Hippocampal formation (tissue), 2 donors: Measurements from ENCODE around the gene KRT33B.
"Not testable (repeated sequence)": the region's sequence is repeated elsewhere in the genome, so short reads cannot be mapped to it uniquely, and the experiment has no call there.

ENCODE experiments used
- DNase-seq, 2 donors: peaks; one replicate each; lab custom pipeline; 2025; lab: John Stamatoyannopoulos, UW

The KRT33B gene

GRCh38 chr17:41347869-41348760, 21.5 kb downstream of the KRT33B start:
- DNase-seq, result no peak

GRCh38 chr17:41346421-41346820, 23.2 kb downstream of the KRT33B start:
- DNase-seq, result not testable (repeated sequence)

- DNase-seq, result no peak
Measured at GRCh38 chr17:41345992-41346391, 23.6 kb downstream of the KRT33B start.

GRCh38 chr17:41343029-41343428, 26.6 kb downstream of the KRT33B start:
- no peak for DNase-seq

GRCh38 chr17:41340934-41341861, 28.4 kb downstream of the KRT33B start:
- DNase-seq, result no peak

- DNase-seq, result no peak
Measured at GRCh38 chr17:41340494-41340893, 29.1 kb downstream of the KRT33B start.

- no peak for DNase-seq
Measured at GRCh38 chr17:41339571-41340172, 29.9 kb downstream of the KRT33B start.

GRCh38 chr17:41338961-41339485, 30.6 kb downstream of the KRT33B start:
- DNase-seq, result no peak

GRCh38 chr17:41335747-41336146, 33.9 kb downstream of the KRT33B start:
- DNase-seq, result no peak

GRCh38 chr17:41334385-41335305, 35.0 kb downstream of the KRT33B start:
- DNase-seq, result no peak

- no peak for DNase-seq
Measured at GRCh38 chr17:41333836-41334235, 35.8 kb downstream of the KRT33B start.

GRCh38 chr17:41333098-41333497, 36.5 kb downstream of the KRT33B start:
- no peak for DNase-seq

- DNase-seq, result no peak
Measured at GRCh38 chr17:41332239-41332638, 37.4 kb downstream of the KRT33B start.

- DNase-seq, result no peak
Measured at GRCh38 chr17:41331606-41332005, 38.0 kb downstream of the KRT33B start.

GRCh38 chr17:41329279-41329948, 40.2 kb downstream of the KRT33B start:
- peak in 1 of 2 donors; percentile 9 for DNase-seq

- no peak for DNase-seq
Measured at GRCh38 chr17:41328207-41328606, 41.4 kb downstream of the KRT33B start.

GRCh38 chr17:41327411-41328120, 42.0 kb downstream of the KRT33B start:
- DNase-seq, result no peak

GRCh38 chr17:41326173-41327145, 43.2 kb downstream of the KRT33B start:
- DNase-seq, result no peak
